ENCODE results near the gene PERP. TPM values are rescaled to one million over a fixed set of nuclear protein-coding genes. Genes with fewer than 3 reads are reported as not detected.

Gene PERP
- total and polyA plus RNA-seq, 2 of the 8 experiments (the other 6 are each of a cell fraction or from before 2014, with no cell fraction given) = 21.0 to 26.7 TPM

GRCh38 chr6:138084904-138085838 lies 22.0 kb downstream of the PERP start:
- Histone ChIP-seq H2AK5ac (ENCODE audit: low read depth, low read length) (no peak overlapping the region), H4K91ac (replicated peaks; ENCODE audit: insufficient read length, low read length) (no peak overlapping the region), H3K14ac (ENCODE audit: insufficient read length) (no peak overlapping the region), H3K9ac (replicated peaks in 1 of 4; ENCODE audit: extremely low read depth in 1 of 4, low read depth in 3 of 4, low read length in 3 of 4) (no peak overlapping the region), H4K5ac (ENCODE audit: insufficient read length, low read depth, low read length) (no peak overlapping the region), H3K79me2 (ENCODE audit: control insufficient read depth in 1 of 2, insufficient read depth in 2 of 2, low read length in 2 of 2) (no peaks in the 10 kb centered on the region), H2BK5ac (ENCODE audit: low read depth, low read length) (no peak overlapping the region), H3K56ac (replicated peaks; ENCODE audit: insufficient read length, low read depth, low read length) (no peak overlapping the region), H2AFZ (ENCODE audit: low read length) (no peak overlapping the region), H3K4me2 (ENCODE audit: insufficient read depth in 1 of 2, low read depth in 2 of 2, low read length in 2 of 2) (no peak overlapping the region), H3K4ac (replicated peaks; ENCODE audit: insufficient read length, low read depth, low read length) (no peak overlapping the region), H3K18ac (ENCODE audit: extremely low read depth, low read length) (no peak overlapping the region), H3K27me3 (replicated peaks in 1 of 4; ENCODE audit: control insufficient read depth in 3 of 4, extremely low read depth in 1 of 4, insufficient read depth in 3 of 4, low read length in 3 of 4) (peaks cover 0 to 3% (median 1%) of the 10 kb centered on the region in 4 experiments; a peak in 1 of 7 replicates), H3K27ac (ENCODE audit: low read depth, low read length) (no peak overlapping the region), H3K23me2 (ENCODE audit: low read depth, low read length) (0 out of 2 replicates have a peak, but pooled peaks cover 1% of the 10 kb centered on the region), H3K4me1 (replicated peaks in 1 of 4; ENCODE audit: control insufficient read depth in 3 of 4, insufficient read depth in 4 of 4, low read length in 3 of 4) (peaks cover 6 to 12% (median 9%) of the 10 kb centered on the region in 4 experiments), H3K79me1 (ENCODE audit: low read depth, low read length) (no peaks in the 10 kb centered on the region), H3K4me3 (ENCODE audit: extremely low read depth in 1 of 4, insufficient read depth in 2 of 4, low read depth in 3 of 4, low read length in 4 of 4) (no peak overlapping the region), H2BK15ac (ENCODE audit: low read length) (no peak overlapping the region), H4K8ac (ENCODE audit: extremely low read depth, insufficient read depth, low read length) (no peak overlapping the region), H3K36me3 (ENCODE audit: control insufficient read depth in 2 of 4, insufficient read depth in 4 of 4, low read length in 3 of 4) (no peaks in the 10 kb centered on the region), H4K20me1 (replicated peaks in 1 of 2; ENCODE audit: control insufficient read depth in 1 of 2, insufficient read depth in 2 of 2, low read length in 2 of 2) (no peaks in the 10 kb centered on the region), H3K23ac (ENCODE audit: insufficient read length) (no peak overlapping the region), H3K9me3 (ENCODE audit: insufficient read depth in 2 of 2, low read depth in 1 of 2, low read length in 1 of 2) (no peaks in the 10 kb centered on the region), H2BK120ac (replicated peaks; ENCODE audit: low read depth, low read length) (no peak overlapping the region), H2BK20ac (ENCODE audit: low read length) (no peak overlapping the region), H2BK12ac (ENCODE audit: low read depth, low read length) (no peak overlapping the region)
- WGBS, 2 experiments (ENCODE audit: extremely low coverage in 1 of 2, insufficient coverage in 1 of 2, insufficient read length in 1 of 2, insufficient replicate concordance in 2 of 2, low coverage in 1 of 2, low lambda C conversion rate in 2 of 2, missing lambda C conversion rate in 1 of 2) = 84% methylated on average over 10 of the region's 10 CpGs; no CpG with 5 or more reads in 1 of the 2 experiments
- no peak for DNase-seq (ENCODE audit: low read depth in 1 of 2, low spot score in 2 of 2)
- ChIA-PET CTCF (ENCODE audit: partially characterized antibody) (interaction anchor here (0.5 to 6.9 kb wide), 8 partner anchors 11 to 78 kb away, joined by 3 to 45 read pairs (median 3); no protein-coding TSS in a partner anchor), POLR2A (ENCODE audit: partially characterized antibody) (no interaction called here)
- FAIRE-seq = no peak
- TF ChIP-seq YY1 (IDR thresholded peaks at IDR 0.05; ENCODE audit: low read depth, low read length) (no peak), KDM1A (IDR thresholded peaks at IDR 0.05; ENCODE audit: borderline replicate concordance, low read length) (no peak), HDAC6 (IDR thresholded peaks at IDR 0.05; ENCODE audit: low read depth, low read length) (no peak), KDM4A (IDR thresholded peaks at IDR 0.05; ENCODE audit: low read depth, low read length, severe bottlenecking) (no peak), CEBPB (IDR thresholded peaks at IDR 0.05; ENCODE audit: low read depth, low read length) (no peak), GTF2F1 (IDR thresholded peaks at IDR 0.05; ENCODE audit: borderline replicate concordance, low read depth, low read length) (no peak), RAD21 (IDR thresholded peaks at IDR 0.05 in 1 of 2, conservative IDR thresholded peaks at IDR 0.05 in 1 of 2; ENCODE audit: low read depth in 2 of 2, low read length in 2 of 2) (no peak), RNF2 (IDR thresholded peaks at IDR 0.05; ENCODE audit: borderline replicate concordance, low read depth, low read length, missing control alignments, poor library complexity, severe bottlenecking) (no peak), SP4 (IDR thresholded peaks at IDR 0.05; ENCODE audit: low read length) (no peak), PHF8 (conservative IDR thresholded peaks at IDR 0.05; ENCODE audit: low read depth, low read length) (no peak), HDAC2 (IDR thresholded peaks at IDR 0.05; ENCODE audit: borderline replicate concordance in 1 of 2, low read depth in 2 of 2, low read length in 2 of 2) (no peak)
